SK-N-SH (cell line): ENCODE results near the gene STYXL1. TPM values are rescaled to one million over a fixed set of nuclear protein-coding genes. Genes with fewer than 3 reads are reported as not detected.

Experiments used
- CTCF ChIA-PET: fragments of 300-600, 350-600 bp; formaldehyde crosslinking; extraction: SDS; loops from one replicate; lab custom pipeline; 2021; lab: Yijun Ruan, JAX
- POLR2A ChIA-PET: fragments of 350-600 bp; sonication (Branson Sonifier 250); formaldehyde crosslinking; extraction: SDS; loops from one replicate; lab custom pipeline; 2020; ENCODE audit warnings: antibody characterized with exemption, inconsistent platforms; lab: Yijun Ruan, JAX
- DNase-seq: peaks from one replicate; pipeline ENCODE4 v3.0.0; 2012
- H2AFZ ChIP-seq: fragments of 200-600 bp; sonication (generic); 2 replicates; pipeline ENCODE4 v1.8.1; 2016; ENCODE audit warnings: antibody characterized with exemption, mild to moderate bottlenecking, low read depth
- H3F3A ChIP-seq: fragments of 200-600 bp; sonication (generic); replicated peaks from 2 replicates; pipeline ENCODE3; 2016; ENCODE audit warnings: antibody characterized with exemption, mild to moderate bottlenecking; ENCODE audit not compliant: insufficient read depth
- H3K27ac ChIP-seq, 2 experiments: fragments of 200-500 bp in 1 of 2; fragments of 200-600 bp in 1 of 2; sonication (Bioruptor generic) in 1 of 2; sonication (generic), shearing (Covaris generic) in 1 of 2; 2 replicates each; pipeline versions ENCODE4 v1.5.1 to v1.6.1; 2014 to 2016; ENCODE audit warnings: low read depth in 2 of 2, inconsistent platforms in 1 of 2, low read length in 1 of 2, mild to moderate bottlenecking in 1 of 2, mixed read lengths in 1 of 2
- H3K27me3 ChIP-seq: fragments of 200-600 bp; sonication (generic), shearing (Covaris generic); 2 replicates; pipeline ENCODE4 v1.6.1; 2016; ENCODE audit warnings: mixed run types; ENCODE audit not compliant: insufficient read depth
- H3K36me3 ChIP-seq, 2 experiments: fragments of 200-500 bp in 1 of 2; fragments of 200-600 bp in 1 of 2; sonication (Bioruptor generic) in 1 of 2; sonication (generic) in 1 of 2; replicated peaks in 1 of 2; 2 replicates each; pipeline versions ENCODE3 to v1.5.1; 2014 to 2016; ENCODE audit warnings: low read length in 1 of 2, mild to moderate bottlenecking in 1 of 2; ENCODE audit not compliant: insufficient read depth in 2 of 2, control insufficient read depth in 1 of 2
- H3K4me1 ChIP-seq, 2 experiments: fragments of 200-500 bp in 1 of 2; fragments of 200-600 bp in 1 of 2; sonication (Bioruptor generic) in 1 of 2; sonication (generic), shearing (Covaris generic) in 1 of 2; 2 replicates each; pipeline versions ENCODE4 v1.5.1 to v1.6.1; 2014 to 2016; ENCODE audit warnings: low read depth in 1 of 2, low read length in 1 of 2, mixed run types in 1 of 2; ENCODE audit not compliant: insufficient read depth in 2 of 2, control insufficient read depth in 1 of 2
- H3K4me2 ChIP-seq: fragments of 200-600 bp; sonication (generic), shearing (Covaris generic); 2 replicates; pipeline ENCODE4 v1.6.1; 2017; ENCODE audit warnings: mixed run types
- H3K4me3 ChIP-seq, 2 experiments: fragments of 200-500 bp in 1 of 2; fragments of 200-600 bp in 1 of 2; sonication (Bioruptor generic) in 1 of 2; sonication (generic), shearing (Covaris generic) in 1 of 2; 2 replicates each; pipeline versions ENCODE4 v1.5.1 to v1.8.1; 2014 to 2016; ENCODE audit warnings: low read depth in 2 of 2, inconsistent platforms in 1 of 2, low read length in 1 of 2, mild to moderate bottlenecking in 1 of 2, mixed read lengths in 1 of 2, moderate library complexity in 1 of 2
- H3K79me2 ChIP-seq: fragments of 200-600 bp; sonication (generic); 2 replicates; pipeline ENCODE4 v1.8.1; 2017; ENCODE audit warnings: mild to moderate bottlenecking; ENCODE audit not compliant: insufficient read depth
- H3K9ac ChIP-seq: fragments of 200-600 bp; sonication (generic); 2 replicates; pipeline ENCODE4 v1.6.1; 2017; ENCODE audit warnings: mixed run types
- H3K9me2 ChIP-seq: fragments of 200-600 bp; sonication (generic); 2 replicates; pipeline ENCODE4 v1.6.1; 2017; ENCODE audit warnings: mixed run types
- H3K9me3 ChIP-seq: fragments of 200-600 bp; sonication (generic); 2 replicates; pipeline ENCODE4 v1.6.1; 2017; ENCODE audit warnings: mixed run types, mild to moderate bottlenecking, moderate library complexity
- H4K20me1 ChIP-seq: fragments of 200-600 bp; sonication (generic); 2 replicates; pipeline ENCODE4 v1.6.1; 2017; ENCODE audit warnings: mild to moderate bottlenecking, mixed run types; ENCODE audit not compliant: insufficient read depth
- CHD2 ChIP-seq: fragments of 150-350 bp; IDR thresholded peaks from 2 replicates; pipeline ENCODE4 v1.6.1; 2018; ENCODE audit warnings: low read length; ENCODE audit not compliant: partially characterized antibody
- CTCF ChIP-seq: fragments of 200-600 bp; sonication (generic); IDR thresholded peaks from 2 replicates; pipeline ENCODE4 v1.6.1; 2017; ENCODE audit warnings: antibody characterized with exemption, mild to moderate bottlenecking, moderate library complexity
- GATA2 ChIP-seq: sonication (generic); formaldehyde crosslinking; IDR thresholded peaks from 2 replicates; pipeline ENCODE4 v1.5.0; 2020; ENCODE audit warnings: mild to moderate bottlenecking, missing genetic modification reagents
- POLR2AphosphoS5 ChIP-seq: IDR thresholded peaks from 2 replicates; pipeline ENCODE4 v1.6.1; 2012; ENCODE audit warnings: low read depth, low read length
- RAD21 ChIP-seq: IDR thresholded peaks from 2 replicates; pipeline ENCODE4 v1.6.1; 2012; ENCODE audit warnings: mild to moderate bottlenecking, low read length
- REST ChIP-seq: IDR thresholded peaks from 2 replicates; pipeline ENCODE4 v1.6.1; 2012; ENCODE audit warnings: mild to moderate bottlenecking, low read depth, low read length, moderate library complexity
- USF2 ChIP-seq: fragments of 150-350 bp; IDR thresholded peaks from 2 replicates; pipeline ENCODE4 v1.6.1; 2017; ENCODE audit warnings: antibody characterized with exemption, low read length, low read depth, borderline replicate concordance
- WGBS: methylation state at CpG from one replicate; pipeline ENCODE4 v1.1.6; 2017; ENCODE audit warnings: low lambda C conversion rate; 5-methylcytosine and 5-hydroxymethylcytosine counted together
- polyA plus RNA-seq, 3 experiments: library from polyadenylated mRNA; depleted of rRNA; stranded (reverse); fragments of >200 nt; gene quantifications; 2 replicates each; pipeline ENCODE4 v1.2.3, GENCODE V29; 2012

STYXL1 gene
- polyA plus RNA-seq, 1 of the 3 experiments (the other 2 are of a cell fraction), result 86.6 TPM

- Histone ChIP-seq H3K4me1 (peaks cover 0 to 20% of the 10 kb centered on the region in 2 experiments; a peak in 2 of 4 replicates), H3K27me3 (no peaks in the 10 kb centered on the region), H3K4me3 (no peak overlapping the region), H3F3A (peaks cover 5% of the 10 kb centered on the region), H3K36me3 (peaks cover 0 to 11% of the 10 kb centered on the region in 2 experiments), H3K79me2 (no peaks in the 10 kb centered on the region), H3K27ac (no peak overlapping the region), H3K9me3 (no peaks in the 10 kb centered on the region), H3K9me2 (no peaks in the 10 kb centered on the region), H3K4me2 (no peak overlapping the region), H2AFZ (no peak overlapping the region), H3K9ac (no peak overlapping the region), H4K20me1 (no peaks in the 10 kb centered on the region)
- TF ChIP-seq RAD21 (peak; percentile 33), CHD2 (no peak), GATA2 (no peak), CTCF (peak; percentile 28; the same call in 1 of the 2 replicates)
- WGBS, result 96% methylated on average over 7 of the region's 7 CpGs
- ChIA-PET POLR2A (interaction anchor here (0.6 to 0.8 kb wide), 4 partner anchors 13 to 46 kb away, joined by 3 to 4 read pairs (median 3); partner anchors contain the start of gene POR), CTCF (interaction anchor here (0.6 to 1.3 kb wide), 4 partner anchors 8 to 49 kb away, joined by 3 to 6 read pairs (median 3); no protein-coding TSS in a partner anchor)
- peak; percentile 57 for DNase-seq
These were observed 86.6 kb downstream of the STYXL1 start for GRCh38 chr7:75961218-75961617.

- Histone ChIP-seq H3K9ac (no peak overlapping the region), H3K4me3 (no peak overlapping the region), H4K20me1 (no peaks in the 10 kb centered on the region), H3F3A (peaks cover 5% of the 10 kb centered on the region), H3K4me2 (no peak overlapping the region), H3K9me3 (no peaks in the 10 kb centered on the region), H3K27ac (no peak overlapping the region), H3K79me2 (no peaks in the 10 kb centered on the region), H3K4me1 (peaks cover 0 to 12% of the 10 kb centered on the region in 2 experiments; a peak in 2 of 4 replicates), H3K36me3 (peaks cover 4 to 13% of the 10 kb centered on the region in 2 experiments), H3K27me3 (no peaks in the 10 kb centered on the region), H3K9me2 (no peaks in the 10 kb centered on the region), H2AFZ (no peak overlapping the region)
- 92% methylated on average over 6 of the region's 6 CpGs for WGBS
- ChIA-PET CTCF (interaction anchor here (0.6 to 1.3 kb wide), 4 partner anchors 9 to 62 kb away, joined by 3 to 6 read pairs (median 3); no protein-coding TSS in a partner anchor), POLR2A (interaction anchor here (0.6 kb wide), 1 partner anchor 12 kb away, joined by 3 read pairs; no protein-coding TSS in a partner anchor)
- TF ChIP-seq USF2, result no peak
- TF ChIP-seq POLR2AphosphoS5, result no peak
- no peak for TF ChIP-seq REST
- DNase-seq, result no peak
These were observed 87.4 kb downstream of the STYXL1 start for GRCh38 chr7:75960372-75960771.
